ENCODE data around the gene OSBPL5.
A peak's percentile ranks its signal among the peaks of the same experiment; 100 is the strongest.

OSBPL5 gene

GRCh38 chr11:3057069-3057963, 107.8 kb downstream of the OSBPL5 start, which contains the start of gene CARS1:
CARS1 (minus strand) TSS chr11:3057423; CDS start chr11:3057367, 56 bp downstream.
- no peak for TF ChIP-seq CTCF (IDR thresholded peaks at IDR 0.05; ENCODE audit: extremely low read depth, insufficient read depth, missing control alignments)
- in situ Hi-C loops (cut with MboI; ENCODE audit: low pct_unique_long_range_greater_than_20kb, low sequenced_read_pairs, unreplicated experiment), result no loop called here
- peak; percentile 96 for DNase-seq (ENCODE audit: low spot score)

GRCh38 chr11:3056296-3057068, 108.6 kb downstream of the OSBPL5 start:
- in situ Hi-C loops (cut with MboI; ENCODE audit: low pct_unique_long_range_greater_than_20kb, low sequenced_read_pairs, unreplicated experiment), result no loop called here
- TF ChIP-seq CTCF (IDR thresholded peaks at IDR 0.05; ENCODE audit: extremely low read depth, insufficient read depth, missing control alignments), result no peak
- DNase-seq (ENCODE audit: low spot score), result no peak

GRCh38 chr11:3055891-3056290, 109.2 kb downstream of the OSBPL5 start:
- DNase-seq (ENCODE audit: low spot score), result no peak
- in situ Hi-C loops (cut with MboI; ENCODE audit: low pct_unique_long_range_greater_than_20kb, low sequenced_read_pairs, unreplicated experiment), result no loop called here
- no peak for TF ChIP-seq CTCF (IDR thresholded peaks at IDR 0.05; ENCODE audit: extremely low read depth, insufficient read depth, missing control alignments)

DNA sequence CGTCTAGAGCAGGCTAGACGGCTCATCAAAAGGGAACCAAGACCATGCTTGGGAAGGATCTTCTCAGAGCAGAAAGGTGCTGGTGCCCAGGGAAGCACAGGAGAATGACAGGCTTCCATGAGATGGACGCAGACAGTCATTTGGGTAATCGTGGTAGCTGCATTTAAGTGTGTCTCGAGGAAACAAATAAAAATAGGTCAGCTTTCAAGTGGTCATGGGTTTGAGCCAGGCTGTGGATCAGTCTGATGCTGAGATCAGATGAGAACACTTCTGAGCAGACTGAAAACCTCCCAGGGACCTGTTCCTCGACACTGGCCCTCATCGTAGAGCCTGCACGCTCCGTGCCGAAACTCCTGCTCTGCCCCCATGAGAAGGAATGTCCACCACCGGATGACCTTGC, 112.5 kb downstream of the OSBPL5 start:
- TF ChIP-seq CTCF (IDR thresholded peaks at IDR 0.05; ENCODE audit: extremely low read depth, insufficient read depth, missing control alignments), result no peak
- in situ Hi-C loops (cut with MboI; ENCODE audit: low pct_unique_long_range_greater_than_20kb, low sequenced_read_pairs, unreplicated experiment), result no loop called here
- no peak for DNase-seq (ENCODE audit: low spot score)

DNA sequence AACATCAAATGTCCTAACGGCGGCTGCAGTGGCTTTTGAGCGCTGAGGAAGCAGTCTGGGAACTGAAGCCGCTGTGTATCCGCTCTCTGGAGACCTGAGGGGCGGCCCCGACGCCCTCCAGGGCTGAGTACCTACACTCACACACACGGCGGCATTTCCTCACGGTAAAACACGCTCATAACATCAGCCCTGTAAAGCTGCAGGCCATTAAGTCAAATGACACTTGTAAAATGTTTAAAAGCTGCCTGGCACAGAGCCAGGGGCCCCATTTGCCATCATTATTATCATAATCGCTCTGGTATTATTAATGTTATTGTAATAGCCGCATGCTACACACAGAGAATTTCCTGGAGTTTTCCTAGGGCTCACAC, 113.0 kb downstream of the OSBPL5 start:
- no peak for TF ChIP-seq CTCF (IDR thresholded peaks at IDR 0.05; ENCODE audit: extremely low read depth, insufficient read depth, missing control alignments)
- in situ Hi-C loops (cut with MboI; ENCODE audit: low pct_unique_long_range_greater_than_20kb, low sequenced_read_pairs, unreplicated experiment), result no loop called here
- no peak for DNase-seq (ENCODE audit: low spot score)

DNA sequence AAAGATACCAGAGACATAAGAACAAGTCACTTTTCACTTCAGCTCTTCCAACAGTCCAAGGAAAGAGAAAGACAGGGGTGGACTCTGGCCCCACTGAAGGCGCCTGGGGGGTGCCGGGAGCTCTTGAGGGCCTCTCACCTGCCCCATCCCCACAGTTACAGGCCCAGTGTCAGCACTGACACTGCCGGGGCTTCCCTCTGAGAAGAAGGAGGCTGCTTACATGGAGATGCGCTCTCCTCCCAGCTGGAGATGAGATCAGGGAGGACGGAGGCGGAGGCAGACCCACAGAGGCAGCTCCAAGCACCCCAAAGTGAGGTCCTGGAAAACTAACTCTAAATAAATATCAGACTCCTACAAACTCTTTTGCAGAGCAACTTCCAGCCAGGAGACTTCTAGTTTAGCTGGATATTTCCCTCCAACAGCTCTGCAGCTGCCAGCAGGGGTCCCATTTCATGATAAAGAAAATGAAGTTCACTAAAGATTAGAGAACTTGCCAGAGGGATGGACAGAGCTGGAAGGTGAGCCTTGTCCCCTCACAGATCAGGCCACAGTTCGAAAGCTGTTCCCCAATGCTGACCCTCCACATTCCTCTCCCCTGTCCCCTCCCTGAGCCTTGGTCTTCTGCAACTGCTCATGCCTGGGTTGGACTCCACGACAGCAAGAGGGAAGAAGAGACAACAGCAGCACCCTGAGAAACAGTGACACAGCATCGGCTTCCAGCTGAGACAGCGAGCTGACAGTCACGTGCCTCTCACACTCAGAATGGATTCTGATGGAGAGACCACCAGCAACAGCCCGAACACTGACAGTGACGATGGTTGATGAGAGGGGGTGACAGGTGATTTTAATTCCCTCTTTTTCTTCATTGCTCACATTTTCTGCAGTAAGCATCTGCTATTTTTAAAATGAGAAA, 113.7 kb downstream of the OSBPL5 start:
- DNase-seq (ENCODE audit: low spot score), result no peak
- peak; percentile 15 for TF ChIP-seq CTCF (IDR thresholded peaks at IDR 0.05; ENCODE audit: extremely low read depth, insufficient read depth, missing control alignments)
- in situ Hi-C loops (cut with MboI; ENCODE audit: low pct_unique_long_range_greater_than_20kb, low sequenced_read_pairs, unreplicated experiment), result no loop called here

All from GM13977 (cell line).